ENCODE data around the gene CAMTA1.

DNA sequence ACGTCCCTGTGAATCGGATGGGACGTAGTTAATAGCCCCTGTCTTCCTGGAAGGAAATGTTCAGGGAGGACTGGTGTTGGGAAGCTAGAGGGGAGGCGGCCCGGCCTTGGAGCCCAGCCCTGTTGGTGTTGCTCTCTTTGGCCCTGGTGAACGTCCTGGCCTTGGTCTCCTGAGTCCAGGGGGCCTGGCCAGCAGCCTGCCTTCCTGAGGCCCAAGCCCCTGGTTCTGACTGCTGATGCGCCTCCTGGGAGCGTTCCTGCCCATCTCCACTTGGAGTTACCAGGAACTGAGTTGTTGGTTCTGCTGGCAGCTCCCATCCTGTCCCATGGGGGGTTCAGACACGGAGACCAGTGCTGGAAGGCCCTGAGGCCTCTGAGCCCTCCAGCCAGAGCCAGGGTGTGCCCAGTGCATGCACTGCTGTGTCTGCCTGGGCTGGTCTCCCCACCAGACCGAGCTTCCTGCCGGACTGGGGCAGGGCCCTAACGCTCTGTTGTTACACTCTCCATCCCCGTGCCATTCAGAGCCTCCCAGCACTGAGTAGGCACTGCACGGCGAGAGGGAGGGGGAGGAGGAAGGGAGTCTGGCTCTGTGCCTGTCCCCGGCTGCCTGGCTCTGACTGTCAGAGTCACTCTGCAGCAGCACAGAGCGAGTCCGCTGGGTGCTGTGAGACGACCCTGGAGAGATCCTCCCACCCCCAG is 603.4 kb downstream of the CAMTA1 start:
- TF ChIP-seq EZH2 (optimal IDR thresholded peaks at IDR 0.05; ENCODE audit: low read depth, low read length) = no peak
- TF ChIP-seq, protein P1, sequence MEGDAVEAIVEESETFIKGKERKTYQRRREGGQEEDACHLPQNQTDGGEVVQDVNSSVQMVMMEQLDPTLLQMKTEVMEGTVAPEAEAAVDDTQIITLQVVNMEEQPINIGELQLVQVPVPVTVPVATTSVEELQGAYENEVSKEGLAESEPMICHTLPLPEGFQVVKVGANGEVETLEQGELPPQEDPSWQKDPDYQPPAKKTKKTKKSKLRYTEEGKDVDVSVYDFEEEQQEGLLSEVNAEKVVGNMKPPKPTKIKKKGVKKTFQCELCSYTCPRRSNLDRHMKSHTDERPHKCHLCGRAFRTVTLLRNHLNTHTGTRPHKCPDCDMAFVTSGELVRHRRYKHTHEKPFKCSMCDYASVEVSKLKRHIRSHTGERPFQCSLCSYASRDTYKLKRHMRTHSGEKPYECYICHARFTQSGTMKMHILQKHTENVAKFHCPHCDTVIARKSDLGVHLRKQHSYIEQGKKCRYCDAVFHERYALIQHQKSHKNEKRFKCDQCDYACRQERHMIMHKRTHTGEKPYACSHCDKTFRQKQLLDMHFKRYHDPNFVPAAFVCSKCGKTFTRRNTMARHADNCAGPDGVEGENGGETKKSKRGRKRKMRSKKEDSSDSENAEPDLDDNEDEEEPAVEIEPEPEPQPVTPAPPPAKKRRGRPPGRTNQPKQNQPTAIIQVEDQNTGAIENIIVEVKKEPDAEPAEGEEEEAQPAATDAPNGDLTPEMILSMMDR (IDR thresholded peaks at IDR 0.05; ENCODE audit: low read length) = no peak
- TF ChIP-seq EZH2phosphoT487 (IDR thresholded peaks at IDR 0.05; ENCODE audit: low read length) = no peak
